IMR-90 (cell line): ENCODE results near the gene SLC24A3.

ENCODE experiments used
- BHLHE40 ChIP-seq: fragments of 150-350 bp; IDR thresholded peaks from 2 replicates; pipeline ENCODE4 v1.6.1; 2016; ENCODE audit warnings: mild to moderate bottlenecking, low read depth, low read length
- CEBPB ChIP-seq: IDR thresholded peaks from 2 replicates; pipeline ENCODE4 v1.6.1; 2012; ENCODE audit warnings: low read depth, low read length, improper control_type of control experiment
- CTCF ChIP-seq: conservative IDR thresholded peaks from 2 replicates; pipeline ENCODE4 v1.5.1; 2012; ENCODE audit warnings: mild to moderate bottlenecking, low read depth, low read length, improper control_type of control experiment
- ELK1 ChIP-seq: fragments of 150-350 bp; IDR thresholded peaks from 2 replicates; pipeline ENCODE4 v1.6.1; 2016; ENCODE audit warnings: low read depth, mild to moderate bottlenecking, low read length, moderate library complexity, borderline replicate concordance
- FOS ChIP-seq: fragments of 150-350 bp; IDR thresholded peaks from 2 replicates; pipeline ENCODE4 v1.6.1; 2016; ENCODE audit warnings: low read depth, low read length
- MAFK ChIP-seq: IDR thresholded peaks from 2 replicates; pipeline ENCODE4 v1.6.1; 2012; ENCODE audit warnings: low read depth, low read length, improper control_type of control experiment
- MAZ ChIP-seq: IDR thresholded peaks from 2 replicates; pipeline ENCODE4 v1.6.1; 2012; ENCODE audit warnings: low read depth, mild to moderate bottlenecking, low read length, improper control_type of control experiment, moderate library complexity, borderline replicate concordance
- MXI1 ChIP-seq: IDR thresholded peaks from 2 replicates; pipeline ENCODE4 v1.6.1; 2012; ENCODE audit warnings: low read depth, mild to moderate bottlenecking, low read length, moderate library complexity, borderline replicate concordance
- POLR2A ChIP-seq: IDR thresholded peaks from 2 replicates; pipeline ENCODE4 v1.6.1; 2012; ENCODE audit warnings: mild to moderate bottlenecking, low read depth, low read length
- RAD21 ChIP-seq: IDR thresholded peaks from 2 replicates; pipeline ENCODE4 v1.6.1; 2012; ENCODE audit warnings: low read length, improper control_type of control experiment
- RCOR1 ChIP-seq: IDR thresholded peaks from 2 replicates; pipeline ENCODE4 v1.6.1; 2012; ENCODE audit warnings: mild to moderate bottlenecking, low read length, improper control_type of control experiment; ENCODE audit not compliant: insufficient replicate concordance
- RFX5 ChIP-seq: IDR thresholded peaks from 2 replicates; pipeline ENCODE4 v1.8.0; 2012; ENCODE audit warnings: low read depth, mild to moderate bottlenecking, low read length, moderate library complexity
- SMC3 ChIP-seq: fragments of 150-350 bp; IDR thresholded peaks from 2 replicates; pipeline ENCODE4 v1.6.1; 2016; ENCODE audit warnings: low read depth, mild to moderate bottlenecking, antibody characterized with exemption, low read length, moderate library complexity
- USF2 ChIP-seq: fragments of 150-350 bp; IDR thresholded peaks from 2 replicates; pipeline ENCODE4 v1.6.1; 2017; ENCODE audit warnings: mild to moderate bottlenecking, antibody characterized with exemption, low read length, low read depth

- TF ChIP-seq CTCF (no peak), POLR2A (no peak), BHLHE40 (no peak), SMC3 (no peak), USF2 (no peak), MAFK (no peak), CEBPB (no peak), RAD21 (no peak), RFX5 (no peak), MAZ (no peak), FOS (no peak), ELK1 (no peak), MXI1 (no peak), RCOR1 (no peak)
These were observed 101.1 kb downstream of the SLC24A3 start for GRCh38 chr20:19313342-19314069.
